ENCODE measurements around the gene EFNA2. TPM values are rescaled to one million over a fixed set of nuclear protein-coding genes. Genes with fewer than 3 reads are reported as not detected.
A peak's percentile ranks its signal among the peaks of the same experiment; 100 is the strongest.
"Not testable (repeated sequence)": the region's sequence is repeated elsewhere in the genome, so short reads cannot be mapped to it uniquely, and the experiment has no call there.

Gene EFNA2
- total and polyA plus RNA-seq, 5 experiments from 2014 or later, result not detected

DNA sequence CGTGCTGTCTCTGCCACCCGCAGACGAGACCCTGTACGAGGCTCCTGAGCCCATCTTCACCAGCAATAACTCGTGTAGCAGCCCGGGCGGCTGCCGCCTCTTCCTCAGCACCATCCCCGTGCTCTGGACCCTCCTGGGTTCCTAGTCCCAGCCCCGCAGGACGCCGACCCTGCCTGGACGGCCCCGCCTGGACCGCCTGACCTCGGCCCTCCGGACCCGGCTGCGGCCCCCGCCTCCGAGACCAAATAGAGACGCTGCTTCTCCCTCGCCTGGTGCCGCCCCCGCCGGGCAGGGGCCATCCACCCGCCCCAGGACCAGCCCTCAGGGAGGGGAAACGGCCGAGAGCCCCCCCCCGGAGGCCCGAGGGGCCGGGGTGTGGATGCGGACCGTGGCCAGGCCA is 14.1 kb downstream of the EFNA2 start:
- no peak overlapping the region for H3K4me3 Mint-ChIP-seq
- no peak overlapping the region for H3K27ac Mint-ChIP-seq
- DNase-seq (no peak), ATAC-seq (no peak)
- peaks cover 0 to 4% (median 1%) of the 10 kb centered on the region in 4 donors for H3K4me1 Mint-ChIP-seq
- POLR2A ChIA-PET, result no interaction called here
- peaks cover 0 to 11% (median under 1%) of the 10 kb centered on the region in 5 donors for H3K27me3 Mint-ChIP-seq
- no peaks in the 10 kb centered on the region for H3K36me3 Mint-ChIP-seq
- no peaks in the 10 kb centered on the region for H3K9me3 Mint-ChIP-seq

DNA sequence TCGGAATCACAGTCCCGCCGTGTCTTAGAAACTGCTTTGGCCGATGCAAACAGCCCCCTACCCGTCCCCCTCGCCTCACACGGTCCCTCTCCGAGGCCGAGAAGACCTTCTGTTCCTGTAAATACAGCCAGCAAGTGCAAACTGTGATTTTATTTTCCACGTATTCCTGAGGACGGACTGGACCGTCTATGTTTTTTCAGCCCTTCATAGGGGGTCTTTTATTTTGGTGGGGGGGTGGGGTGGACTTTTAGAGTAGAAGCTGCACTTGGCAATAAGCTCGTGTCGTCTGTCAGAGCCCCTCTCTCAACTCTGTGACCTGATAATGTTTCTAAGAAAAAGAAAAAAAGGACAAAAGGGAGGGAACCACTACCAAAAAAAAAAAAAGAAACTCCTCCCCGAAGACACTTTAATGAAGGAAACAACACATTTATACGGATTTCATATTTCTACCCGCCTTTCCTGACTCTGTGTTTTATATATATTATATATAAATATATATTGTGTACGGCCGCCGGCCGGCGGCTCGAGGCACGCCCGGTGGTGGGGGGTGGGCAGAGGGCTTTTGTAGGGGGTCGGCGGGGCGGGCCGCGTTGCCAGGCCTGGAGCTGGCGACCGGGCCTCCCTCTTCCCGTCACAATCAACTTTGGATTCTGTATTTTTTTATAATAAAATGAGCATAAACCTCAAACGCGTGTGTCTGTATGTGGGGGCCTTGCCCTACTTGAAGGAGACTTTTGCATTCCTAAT is 15.2 kb downstream of the EFNA2 start:
- POLR2A ChIA-PET, result interaction anchor here (0.7 kb wide), 1 partner anchor 353 kb away, joined by 4 read pairs; no protein-coding TSS in a partner anchor
- DNase-seq, result no peak
- Mint-ChIP-seq H3K9me3 (no peaks in the 10 kb centered on the region), H3K36me3 (no peaks in the 10 kb centered on the region), H3K27me3 (peaks cover 0 to 5% (median 0%) of the 10 kb centered on the region in 5 donors), H3K4me1 (no peaks in the 10 kb centered on the region), H3K27ac (no peak overlapping the region), H3K4me3 (no peak overlapping the region)
- no peak for ATAC-seq

DNA sequence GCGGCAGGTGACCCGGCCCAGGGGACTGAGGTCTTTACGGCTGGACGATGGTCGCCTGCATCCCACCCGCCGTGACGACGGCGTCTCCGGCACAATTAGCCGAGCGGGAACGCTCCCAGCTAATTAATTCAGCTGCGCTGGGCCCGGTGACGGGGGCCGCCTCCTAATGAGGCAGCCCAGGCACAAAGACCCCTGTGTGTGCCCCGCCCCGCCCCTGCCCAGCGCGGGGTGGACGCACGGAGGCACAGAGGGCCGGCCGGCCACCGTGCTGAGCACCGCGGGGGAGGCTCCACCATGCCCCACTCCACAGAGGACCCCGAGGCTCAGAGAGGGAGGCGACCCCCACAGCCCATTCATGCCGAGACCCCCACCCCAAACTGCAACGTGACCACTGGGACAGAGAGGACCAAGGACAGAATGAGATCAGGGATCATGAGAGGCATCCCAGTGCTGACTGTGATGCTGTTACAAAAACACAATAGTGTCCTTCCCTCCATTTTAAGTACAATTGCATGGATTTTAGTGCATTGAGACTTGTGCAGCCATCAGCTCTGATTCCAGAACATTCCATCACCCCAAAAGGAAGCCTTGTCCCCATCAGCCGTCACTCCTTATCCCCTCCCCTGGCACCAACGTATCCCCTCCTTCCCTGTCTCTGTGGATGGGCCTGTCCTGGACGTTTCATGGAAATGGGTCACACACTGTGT is 17.0 kb downstream of the EFNA2 start:
- H3K27ac Mint-ChIP-seq, result peak overlapping the region in 1 of 10 donors; percentile 5
- POLR2A ChIA-PET, result no interaction called here

DNA sequence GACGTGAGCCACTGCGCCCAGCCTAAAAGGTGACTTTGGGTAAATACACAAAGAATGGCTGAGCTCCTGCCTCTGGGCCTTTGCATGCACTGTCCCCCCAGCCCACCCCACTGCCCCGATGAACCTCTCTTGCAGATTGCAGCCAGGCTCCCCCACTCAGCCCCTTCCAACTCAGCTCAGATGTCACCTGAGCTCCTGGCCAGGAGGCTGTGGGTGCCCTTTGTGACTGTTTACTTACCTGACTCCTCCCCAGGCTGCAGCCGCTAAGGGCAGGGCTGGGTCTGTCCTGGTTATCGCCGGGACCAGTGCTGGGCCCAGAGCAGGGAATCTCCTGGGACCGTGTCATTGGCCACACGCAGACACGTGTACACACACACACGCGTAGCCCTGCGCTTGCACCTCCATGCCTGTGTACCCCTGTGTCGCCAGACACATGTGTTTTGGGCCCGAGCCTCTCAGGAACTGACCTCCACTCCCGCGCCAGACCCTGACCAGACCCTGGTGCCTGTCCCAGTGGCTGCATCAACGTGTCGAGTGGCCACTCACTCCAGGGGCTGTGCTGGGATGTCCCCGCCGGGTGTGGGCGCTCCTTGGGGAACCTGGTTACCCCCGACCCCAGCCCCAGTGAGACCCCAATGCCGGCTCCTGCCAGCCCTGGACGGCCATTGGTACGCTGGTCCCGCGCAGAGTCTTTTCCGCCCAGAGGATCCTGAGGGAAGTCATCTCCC is 18.7 kb downstream of the EFNA2 start:
- Mint-ChIP-seq H3K27me3 (no peaks in the 10 kb centered on the region), H3K9me3 (no peaks in the 10 kb centered on the region), H3K36me3 (no peaks in the 10 kb centered on the region), H3K4me3 (no peak overlapping the region), H3K27ac (peak overlapping the region in 1 of 10 donors; percentile 9), H3K4me1 (no peaks in the 10 kb centered on the region)
- POLR2A ChIA-PET, result no interaction called here
- DNase-seq, result no peak
- no peak for ATAC-seq

More for the DNA sequence above, 17.0 kb downstream of the EFNA2 start:
- no peak overlapping the region for H3K4me3 Mint-ChIP-seq
- DNase-seq (no peak), ATAC-seq (no peak)
- no peaks in the 10 kb centered on the region for H3K36me3 Mint-ChIP-seq
- no peaks in the 10 kb centered on the region for H3K4me1 Mint-ChIP-seq
- H3K9me3 Mint-ChIP-seq, result no peaks in the 10 kb centered on the region
- no peaks in the 10 kb centered on the region for H3K27me3 Mint-ChIP-seq

DNA sequence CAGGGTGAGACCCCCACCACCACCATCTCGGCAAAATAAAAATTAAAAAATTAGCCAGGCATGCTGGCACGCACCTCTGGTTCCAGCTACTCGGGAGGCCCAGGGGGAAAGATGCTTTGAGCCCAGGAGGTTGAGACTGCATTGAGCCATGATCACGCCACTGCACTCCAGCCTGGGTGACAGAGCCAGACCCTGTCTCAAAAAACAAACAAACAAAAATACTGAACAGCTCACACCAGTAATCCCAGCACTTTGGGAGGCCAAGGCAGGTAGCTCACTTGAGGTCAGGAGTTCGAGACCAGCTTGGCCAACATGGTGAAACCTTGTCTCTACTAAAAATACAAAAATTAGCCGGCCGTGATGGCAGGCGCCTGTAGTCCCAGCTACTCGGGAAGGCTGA is 19.7 kb downstream of the EFNA2 start:
- not testable (repeated sequence) for ATAC-seq, H3K4me1 Mint-ChIP-seq

DNA sequence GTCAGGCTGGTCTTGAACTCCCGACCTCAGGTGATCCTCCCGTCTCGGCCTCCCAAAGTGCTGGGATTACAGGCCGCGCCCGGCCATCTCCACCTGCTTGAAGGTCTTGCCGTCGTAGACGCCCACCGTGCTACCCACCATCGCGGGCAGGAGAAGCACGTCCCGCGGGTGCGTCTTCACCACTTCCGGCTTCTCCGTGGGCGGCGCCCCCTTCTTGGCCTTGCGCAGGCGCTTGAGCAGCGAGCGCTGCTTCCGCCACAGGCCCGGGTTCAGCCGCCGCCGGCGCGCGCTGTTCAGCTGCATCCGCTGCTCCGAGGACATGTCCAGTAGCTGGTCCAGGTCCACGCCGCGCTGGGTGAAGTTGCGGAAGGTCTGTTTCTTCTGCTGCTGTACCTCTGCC is 21.6 kb downstream of the EFNA2 start:
- no peaks in the 10 kb centered on the region for H3K36me3 Mint-ChIP-seq
- no peak for ATAC-seq
- H3K4me3 Mint-ChIP-seq, result peak overlapping the region in 1 of 10 donors; percentile 24
- no peaks in the 10 kb centered on the region for H3K4me1 Mint-ChIP-seq
- H3K27me3 Mint-ChIP-seq, result no peaks in the 10 kb centered on the region
- H3K9me3 Mint-ChIP-seq, result no peaks in the 10 kb centered on the region
- H3K27ac Mint-ChIP-seq, result no peak overlapping the region
- no peak for DNase-seq
- POLR2A ChIA-PET, result no interaction called here

More for the DNA sequence above, 19.7 kb downstream of the EFNA2 start:
- H3K27me3 Mint-ChIP-seq, H3K4me3 Mint-ChIP-seq, H3K9me3 Mint-ChIP-seq, H3K27ac Mint-ChIP-seq, DNase-seq, H3K36me3 Mint-ChIP-seq: not testable (repeated sequence)
- POLR2A ChIA-PET, result interaction anchor here (0.7 kb wide), 1 partner anchor 132 kb away, joined by 3 read pairs; no protein-coding TSS in a partner anchor

DNA sequence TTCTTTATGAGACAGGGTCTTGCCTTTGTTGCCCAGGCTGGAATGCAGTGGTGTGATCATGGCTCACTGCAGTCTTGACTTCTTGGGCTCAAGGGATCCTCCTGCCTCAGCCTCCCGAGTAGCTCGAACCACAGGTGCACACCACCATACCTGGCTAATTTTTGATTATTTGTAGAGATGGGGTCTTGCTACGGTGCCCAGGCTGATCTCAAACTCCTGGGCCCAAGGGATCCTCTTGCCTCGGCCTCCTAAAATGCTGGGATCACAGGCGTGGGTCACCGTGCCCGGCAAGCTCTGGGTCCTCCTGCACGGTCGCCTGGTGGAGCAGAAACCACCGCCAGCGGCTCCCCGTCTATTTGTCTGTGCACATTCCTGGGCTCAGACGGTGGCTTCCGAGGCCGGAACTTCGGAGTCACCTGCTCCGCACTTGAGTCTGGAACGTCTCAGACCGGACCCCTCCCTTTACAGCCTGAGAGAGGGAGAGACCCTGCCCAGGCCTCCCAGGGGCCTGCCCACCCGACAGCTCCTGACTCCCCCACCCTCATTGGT is 22.2 kb downstream of the EFNA2 start:
- H3K4me3 Mint-ChIP-seq, result peak overlapping the region in 1 of 10 donors; percentile 46
- H3K4me1 Mint-ChIP-seq, result no peaks in the 10 kb centered on the region
- no peaks in the 10 kb centered on the region for H3K36me3 Mint-ChIP-seq
- H3K27me3 Mint-ChIP-seq, result no peaks in the 10 kb centered on the region
- POLR2A ChIA-PET, result no interaction called here
- no peaks in the 10 kb centered on the region for H3K9me3 Mint-ChIP-seq
- ATAC-seq, result no peak
- H3K27ac Mint-ChIP-seq, result no peak overlapping the region
- no peak for DNase-seq

DNA sequence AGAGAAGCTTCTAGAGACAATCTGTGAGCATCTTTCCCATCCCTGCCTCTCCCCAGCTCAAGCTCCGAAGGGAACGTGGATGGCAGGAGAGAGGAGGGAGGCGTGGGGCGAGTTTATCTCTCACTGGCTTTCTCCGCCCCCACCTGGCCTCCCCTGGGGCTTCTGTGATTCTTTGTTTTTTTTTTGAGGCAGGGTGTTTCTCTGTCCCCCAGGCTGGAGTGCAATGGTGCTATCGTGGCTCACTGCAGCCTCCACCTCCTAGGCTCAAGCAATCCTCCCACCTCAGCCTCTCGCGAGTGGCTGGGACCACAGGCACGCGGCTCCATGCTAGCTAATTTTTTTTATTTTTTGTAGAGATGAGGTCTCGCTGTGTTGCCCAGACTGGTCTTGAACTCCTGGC is 23.0 kb downstream of the EFNA2 start:
- no peaks in the 10 kb centered on the region for H3K4me1 Mint-ChIP-seq
- ATAC-seq (no peak), DNase-seq (no peak)
- no peaks in the 10 kb centered on the region for H3K27me3 Mint-ChIP-seq
- POLR2A ChIA-PET, result no interaction called here
- H3K4me3 Mint-ChIP-seq, result no peak overlapping the region
- no peaks in the 10 kb centered on the region for H3K36me3 Mint-ChIP-seq
- H3K9me3 Mint-ChIP-seq, result no peaks in the 10 kb centered on the region
- no peak overlapping the region for H3K27ac Mint-ChIP-seq

DNA sequence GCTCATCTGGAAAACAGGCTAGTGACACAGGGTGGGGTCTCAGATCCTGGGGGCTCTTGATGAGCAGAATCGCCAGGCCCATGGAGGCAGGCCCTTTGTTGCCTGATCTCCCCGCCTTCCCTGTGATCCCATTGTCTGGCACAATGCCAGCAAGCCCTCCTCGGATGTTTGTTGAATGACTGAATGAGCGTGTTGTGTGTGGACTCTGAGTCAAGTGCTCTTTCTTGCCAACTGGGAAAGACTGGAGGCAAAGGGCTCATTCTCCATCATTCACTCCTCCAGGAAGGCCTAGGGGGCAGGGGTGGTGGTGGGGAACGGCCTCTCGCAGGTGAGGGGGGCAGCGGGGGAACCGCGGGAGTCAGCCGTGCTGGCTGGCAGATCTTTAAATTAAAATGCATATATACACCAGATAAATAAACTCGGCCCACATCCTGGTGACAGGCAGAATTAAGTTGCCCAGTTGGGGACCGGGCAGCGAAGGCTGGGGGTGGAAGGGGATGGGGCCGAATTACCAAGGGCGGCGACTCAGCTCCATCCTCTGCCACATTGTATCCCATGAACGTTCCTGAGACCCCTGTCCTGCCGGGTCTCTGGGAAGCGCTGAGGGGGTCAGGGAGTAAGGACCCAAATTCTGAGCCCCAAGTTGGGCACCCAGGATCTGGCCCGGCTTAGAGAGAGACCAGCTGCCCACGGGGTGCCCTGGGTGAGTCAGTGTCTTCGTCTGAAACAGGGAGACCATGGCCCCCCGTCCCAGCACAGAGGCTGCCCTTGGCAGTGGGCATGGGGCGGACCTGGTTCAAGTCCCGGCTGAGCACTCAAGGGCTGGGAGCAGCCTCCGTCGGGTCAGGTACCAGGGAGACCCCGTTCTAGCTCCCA is 24.5 kb downstream of the EFNA2 start:
- ATAC-seq, result no peak
- Mint-ChIP-seq H3K4me3 (no peak overlapping the region), H3K27me3 (peaks cover 0 to 7% (median 0%) of the 10 kb centered on the region in 5 donors), H3K36me3 (no peaks in the 10 kb centered on the region), H3K27ac (no peak overlapping the region), H3K4me1 (no peaks in the 10 kb centered on the region), H3K9me3 (no peaks in the 10 kb centered on the region)
- DNase-seq, result no peak
- POLR2A ChIA-PET, result no interaction called here

DNA sequence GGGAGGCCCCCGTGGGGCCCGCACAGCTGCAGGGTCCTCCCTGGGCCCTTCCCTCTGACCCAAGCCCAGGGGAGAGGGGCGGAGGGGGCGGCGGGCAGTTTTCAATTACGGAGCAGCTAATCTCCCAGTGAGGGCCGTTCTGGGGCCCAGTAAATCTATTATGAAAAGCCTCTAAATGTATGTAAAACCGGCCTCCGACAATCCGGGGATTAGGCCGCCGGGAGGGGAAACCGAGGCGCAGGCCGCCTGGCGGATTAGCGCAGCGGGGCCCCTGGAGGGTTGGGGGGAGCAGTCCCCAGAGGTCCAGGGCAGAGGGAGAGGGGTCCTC is 25.1 kb downstream of the EFNA2 start:
- Mint-ChIP-seq H3K9me3 (no peaks in the 10 kb centered on the region), H3K4me3 (no peak overlapping the region), H3K27me3 (peaks cover 0 to 9% (median 0%) of the 10 kb centered on the region in 5 donors), H3K4me1 (no peaks in the 10 kb centered on the region), H3K36me3 (no peaks in the 10 kb centered on the region), H3K27ac (no peak overlapping the region)
- DNase-seq (no peak), ATAC-seq (no peak)
- POLR2A ChIA-PET, result no interaction called here

DNA sequence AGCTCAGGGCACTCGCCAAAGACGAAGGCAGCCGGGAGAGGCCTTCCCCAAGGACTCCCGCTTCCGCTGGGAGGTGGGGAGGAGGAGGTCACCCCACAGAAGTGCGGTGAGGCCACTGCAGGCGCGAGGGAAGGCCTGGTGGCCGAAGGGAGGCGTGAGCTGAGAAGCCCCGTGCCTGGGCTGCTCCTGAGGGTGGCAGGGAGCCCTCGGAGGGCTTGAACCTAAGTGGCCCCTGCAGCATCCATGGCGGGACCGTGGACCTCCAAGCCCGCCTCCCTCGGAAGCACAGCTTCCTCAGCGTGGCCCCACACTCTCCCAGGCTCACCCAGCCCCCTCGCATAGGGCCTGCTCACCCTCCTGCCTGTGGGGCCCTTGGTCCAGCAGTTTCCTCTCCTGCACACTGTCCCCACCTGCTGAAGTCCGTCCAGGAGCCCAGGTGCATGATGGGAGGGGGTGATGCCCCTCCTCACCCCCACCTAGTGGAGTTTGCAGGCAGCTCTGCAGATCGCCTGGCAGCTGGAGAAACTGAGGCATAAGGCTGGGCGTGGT is 25.9 kb downstream of the EFNA2 start:
- no peak overlapping the region for H3K4me3 Mint-ChIP-seq
- no peaks in the 10 kb centered on the region for H3K36me3 Mint-ChIP-seq
- H3K27me3 Mint-ChIP-seq, result peaks cover 0 to 15% (median 0%) of the 10 kb centered on the region in 5 donors
- H3K9me3 Mint-ChIP-seq, result no peaks in the 10 kb centered on the region
- peaks cover 0 to 2% (median 0%) of the 10 kb centered on the region in 4 donors for H3K4me1 Mint-ChIP-seq
- POLR2A ChIA-PET, result no interaction called here
- H3K27ac Mint-ChIP-seq, result peak overlapping the region in 1 of 10 donors; percentile 77
- DNase-seq (no peak), ATAC-seq (no peak)
